GM12872 (cell line): ENCODE measurements around the gene LRCH1.

Source experiments
- TF ChIP-seq, protein P1 (sequence below): IDR thresholded peaks from 3 replicates; pipeline ENCODE4 v1.5.1; 2011; ENCODE audit warnings: low read depth, mild to moderate bottlenecking, low read length, moderate library complexity; ENCODE audit not compliant: insufficient read depth

LRCH1 gene

DNA sequence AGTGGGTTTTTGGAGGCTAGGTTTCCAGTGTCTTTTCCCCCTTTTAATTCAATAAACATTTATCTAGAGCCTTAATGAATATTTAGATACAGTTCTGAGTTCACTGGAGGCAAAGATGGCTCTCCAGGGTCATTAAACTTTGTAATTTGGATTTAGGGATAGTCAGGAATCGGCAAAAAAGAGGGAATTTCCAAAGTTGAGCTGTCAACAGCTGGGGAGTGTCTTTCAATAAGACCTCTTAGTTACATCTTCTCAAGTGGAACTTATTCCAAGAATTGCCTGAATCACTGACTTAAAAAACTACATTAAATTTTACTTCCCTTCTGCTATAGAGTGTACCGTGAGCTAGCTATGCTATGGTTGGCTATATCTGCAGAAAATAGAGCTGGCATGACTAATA, 2.0 kb downstream of the LRCH1 start:
- TF ChIP-seq, protein P1, sequence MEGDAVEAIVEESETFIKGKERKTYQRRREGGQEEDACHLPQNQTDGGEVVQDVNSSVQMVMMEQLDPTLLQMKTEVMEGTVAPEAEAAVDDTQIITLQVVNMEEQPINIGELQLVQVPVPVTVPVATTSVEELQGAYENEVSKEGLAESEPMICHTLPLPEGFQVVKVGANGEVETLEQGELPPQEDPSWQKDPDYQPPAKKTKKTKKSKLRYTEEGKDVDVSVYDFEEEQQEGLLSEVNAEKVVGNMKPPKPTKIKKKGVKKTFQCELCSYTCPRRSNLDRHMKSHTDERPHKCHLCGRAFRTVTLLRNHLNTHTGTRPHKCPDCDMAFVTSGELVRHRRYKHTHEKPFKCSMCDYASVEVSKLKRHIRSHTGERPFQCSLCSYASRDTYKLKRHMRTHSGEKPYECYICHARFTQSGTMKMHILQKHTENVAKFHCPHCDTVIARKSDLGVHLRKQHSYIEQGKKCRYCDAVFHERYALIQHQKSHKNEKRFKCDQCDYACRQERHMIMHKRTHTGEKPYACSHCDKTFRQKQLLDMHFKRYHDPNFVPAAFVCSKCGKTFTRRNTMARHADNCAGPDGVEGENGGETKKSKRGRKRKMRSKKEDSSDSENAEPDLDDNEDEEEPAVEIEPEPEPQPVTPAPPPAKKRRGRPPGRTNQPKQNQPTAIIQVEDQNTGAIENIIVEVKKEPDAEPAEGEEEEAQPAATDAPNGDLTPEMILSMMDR = no peak

DNA sequence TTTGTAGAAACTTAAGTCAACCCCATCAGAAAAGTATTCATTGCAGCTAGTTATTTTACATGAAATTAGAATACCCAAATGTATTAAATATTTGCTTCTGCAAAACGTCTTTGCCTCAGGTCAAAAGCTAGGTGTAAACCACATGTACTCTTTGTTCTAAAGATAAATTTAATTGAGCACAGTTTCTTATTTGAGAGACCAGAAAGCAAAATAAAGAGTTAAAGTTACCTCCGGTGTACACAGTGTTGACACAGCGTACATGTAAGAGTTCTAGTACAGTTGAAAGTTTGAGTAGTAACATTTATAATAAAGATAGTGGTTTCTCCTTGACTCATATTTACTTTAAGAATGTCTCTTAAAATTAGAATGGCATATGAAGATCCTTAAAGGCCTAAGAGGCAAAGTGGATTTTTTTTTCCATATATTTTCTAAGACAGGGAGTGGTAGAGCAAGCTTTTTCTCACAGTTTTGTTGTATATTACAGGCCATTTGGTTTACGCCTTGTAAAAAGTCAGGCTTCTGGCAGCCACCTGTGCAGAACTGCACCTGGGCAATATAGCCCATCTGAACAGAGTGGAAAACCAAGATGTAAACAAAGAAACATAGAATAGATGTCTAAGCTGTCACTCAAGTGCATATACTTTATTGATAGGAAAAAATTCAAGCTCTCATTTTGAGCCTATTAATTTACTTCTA, 2.9 kb downstream of the LRCH1 start:
- TF ChIP-seq, protein P1 = no peak

DNA sequence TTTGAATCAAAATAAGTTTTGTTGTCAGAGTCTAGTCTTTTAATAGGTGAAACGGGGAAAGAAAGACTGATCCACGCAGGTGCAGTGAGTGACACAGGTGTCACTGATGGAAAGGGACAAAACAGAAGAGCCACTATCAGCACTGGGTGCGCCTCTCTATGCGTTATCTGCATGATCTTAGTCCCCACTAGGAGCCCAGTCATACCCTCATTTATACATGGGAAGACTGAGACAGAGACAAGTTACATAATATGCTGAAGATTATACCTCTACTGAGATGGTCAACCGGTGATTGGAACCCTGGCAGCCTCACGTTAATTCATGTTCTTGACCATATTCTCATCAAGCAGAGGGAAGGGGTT, 3.4 kb downstream of the LRCH1 start:
- TF ChIP-seq, protein P1 = no peak

DNA sequence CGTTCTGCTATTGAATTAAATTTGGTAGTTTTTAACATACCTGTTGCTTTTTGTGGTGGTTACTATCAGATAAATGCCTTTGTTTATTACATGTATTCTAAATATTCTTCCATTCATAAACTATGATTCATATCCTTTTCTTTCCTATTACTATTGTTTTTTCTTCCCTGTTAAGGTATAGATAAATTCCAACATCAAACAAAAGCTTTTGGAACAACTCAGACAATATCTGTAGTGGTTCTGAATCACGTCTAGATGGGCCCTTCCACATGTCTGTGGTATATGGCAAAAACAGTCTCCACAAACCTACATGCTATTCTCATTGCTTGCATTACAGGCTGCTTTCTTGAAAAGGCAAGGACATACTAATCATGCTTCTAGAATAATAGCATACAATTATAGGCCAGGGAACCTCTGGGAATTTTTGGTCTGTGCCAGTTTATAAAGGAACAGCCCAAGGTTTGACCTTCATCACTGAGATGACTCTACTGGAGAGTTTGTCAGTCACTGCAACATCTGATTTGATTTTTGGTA, 6.4 kb downstream of the LRCH1 start:
- TF ChIP-seq, protein P1 = no peak

DNA sequence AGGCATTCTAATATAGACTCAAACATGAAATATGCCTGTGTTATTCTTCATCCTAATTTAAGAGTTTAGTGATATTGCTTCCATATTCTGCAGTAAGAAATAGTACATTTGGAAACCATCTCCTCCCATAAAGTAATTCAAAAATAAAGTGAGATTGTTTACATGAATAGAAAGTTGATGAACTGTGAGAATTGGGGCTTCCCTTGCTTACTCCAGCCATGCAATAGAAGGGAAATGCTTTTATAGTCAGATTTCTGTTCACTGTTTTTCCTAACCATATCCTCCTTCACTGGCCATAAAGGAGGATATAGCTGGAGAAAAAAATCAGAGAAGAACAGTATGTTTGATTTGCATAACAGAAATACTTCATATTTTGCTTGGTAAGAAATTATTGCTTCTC, 7.8 kb downstream of the LRCH1 start:
- TF ChIP-seq, protein P1 = no peak

DNA sequence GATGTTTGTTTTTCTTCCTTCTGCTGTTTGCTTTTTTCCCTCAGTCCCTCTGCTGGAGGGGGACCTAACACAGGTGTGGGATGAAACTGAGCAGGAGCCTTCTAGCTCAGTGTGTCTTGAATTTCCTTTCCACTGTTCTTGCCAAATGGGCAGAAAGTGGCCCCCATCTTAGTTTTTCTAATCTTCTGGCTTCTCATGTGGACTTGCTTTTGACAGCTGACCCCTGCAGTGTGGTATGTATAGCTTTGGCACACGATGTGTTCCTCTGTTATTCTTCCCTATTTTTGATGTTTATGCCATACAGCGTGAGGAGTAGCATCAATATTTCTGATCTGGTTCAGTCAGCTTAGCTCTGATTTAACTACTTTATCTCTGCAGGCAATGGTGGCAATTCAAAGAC, 8.3 kb downstream of the LRCH1 start:
- TF ChIP-seq, protein P1 = no peak

DNA sequence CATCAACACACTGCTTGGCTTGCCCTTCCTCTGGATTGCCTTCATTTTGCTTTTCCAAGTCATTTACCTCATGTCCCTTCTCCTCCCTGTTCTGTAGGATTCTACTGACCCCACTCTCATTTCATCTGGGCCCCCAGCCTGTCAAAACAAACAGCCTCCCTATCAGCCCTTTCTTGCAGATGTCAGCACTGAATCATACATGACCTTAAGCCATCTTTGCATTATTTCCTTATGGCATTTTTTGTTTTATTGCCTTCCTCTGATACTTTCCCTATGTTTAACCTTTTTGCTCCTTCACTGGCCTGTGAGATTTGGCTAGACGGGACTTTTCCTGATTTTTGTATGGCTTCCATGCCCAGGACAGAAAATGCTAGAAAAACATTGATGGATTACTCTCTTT, 8.7 kb downstream of the LRCH1 start:
- TF ChIP-seq, protein P1 = no peak
